GM19324 (cell line): ENCODE results near the gene UQCC2.

ENCODE experiments used
- ATAC-seq: cut with Tn5 transposase; IDR thresholded peaks from one replicate; pipeline ENCODE4 v1.9.1; 2021; ENCODE audit warnings: mild to moderate bottlenecking, moderate library complexity; ENCODE audit not compliant: unreplicated experiment, low FRiP score

The UQCC2 gene

GRCh38 chr6:33709605-33710295 lies 1.8 kb downstream of the UQCC2 start:
- ATAC-seq: no peak

GRCh38 chr6:33708516-33709204 lies 2.8 kb downstream of the UQCC2 start:
- no peak for ATAC-seq

- no peak for ATAC-seq
These were observed 3.7 kb downstream of the UQCC2 start for GRCh38 chr6:33707771-33708170.

GRCh38 chr6:33705955-33706725 lies 5.4 kb downstream of the UQCC2 start:
- ATAC-seq: no peak

GRCh38 chr6:33705268-33705885 lies 6.1 kb downstream of the UQCC2 start:
- ATAC-seq: no peak

- no peak for ATAC-seq
These were observed 7.1 kb downstream of the UQCC2 start for GRCh38 chr6:33704215-33705066.

GRCh38 chr6:33702345-33702977 lies 9.0 kb downstream of the UQCC2 start:
- no peak for ATAC-seq

GRCh38 chr6:33700391-33701050 lies 11.0 kb downstream of the UQCC2 start:
- ATAC-seq: no peak

GRCh38 chr6:33699739-33700138 lies 11.8 kb downstream of the UQCC2 start:
- no peak for ATAC-seq

GRCh38 chr6:33699131-33699530 lies 12.4 kb downstream of the UQCC2 start:
- no peak for ATAC-seq

- no peak for ATAC-seq
These were observed 13.0 kb downstream of the UQCC2 start for GRCh38 chr6:33698494-33698893.

- ATAC-seq: no peak
These were observed 13.7 kb downstream of the UQCC2 start for GRCh38 chr6:33697845-33698244.

GRCh38 chr6:33696548-33697518 lies 14.7 kb downstream of the UQCC2 start:
- ATAC-seq: no peak

GRCh38 chr6:33696076-33696475 lies 15.4 kb downstream of the UQCC2 start:
- ATAC-seq: no peak

- ATAC-seq: no peak
These were observed 16.0 kb downstream of the UQCC2 start for GRCh38 chr6:33695451-33695887.

GRCh38 chr6:33694977-33695376 lies 16.5 kb downstream of the UQCC2 start:
- no peak for ATAC-seq

GRCh38 chr6:33694401-33694931 lies 17.0 kb downstream of the UQCC2 start:
- ATAC-seq: no peak
